Measurements from ENCODE around the gene PXT1.
"Not testable (repeated sequence)": the region's sequence is repeated elsewhere in the genome, so short reads cannot be mapped to it uniquely, and the experiment has no call there.

PXT1 gene, protein sequence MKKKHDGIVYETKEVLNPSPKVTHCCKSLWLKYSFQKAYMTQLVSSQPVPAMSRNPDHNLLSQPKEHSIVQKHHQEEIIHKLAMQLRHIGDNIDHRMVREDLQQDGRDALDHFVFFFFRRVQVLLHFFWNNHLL

DNA sequence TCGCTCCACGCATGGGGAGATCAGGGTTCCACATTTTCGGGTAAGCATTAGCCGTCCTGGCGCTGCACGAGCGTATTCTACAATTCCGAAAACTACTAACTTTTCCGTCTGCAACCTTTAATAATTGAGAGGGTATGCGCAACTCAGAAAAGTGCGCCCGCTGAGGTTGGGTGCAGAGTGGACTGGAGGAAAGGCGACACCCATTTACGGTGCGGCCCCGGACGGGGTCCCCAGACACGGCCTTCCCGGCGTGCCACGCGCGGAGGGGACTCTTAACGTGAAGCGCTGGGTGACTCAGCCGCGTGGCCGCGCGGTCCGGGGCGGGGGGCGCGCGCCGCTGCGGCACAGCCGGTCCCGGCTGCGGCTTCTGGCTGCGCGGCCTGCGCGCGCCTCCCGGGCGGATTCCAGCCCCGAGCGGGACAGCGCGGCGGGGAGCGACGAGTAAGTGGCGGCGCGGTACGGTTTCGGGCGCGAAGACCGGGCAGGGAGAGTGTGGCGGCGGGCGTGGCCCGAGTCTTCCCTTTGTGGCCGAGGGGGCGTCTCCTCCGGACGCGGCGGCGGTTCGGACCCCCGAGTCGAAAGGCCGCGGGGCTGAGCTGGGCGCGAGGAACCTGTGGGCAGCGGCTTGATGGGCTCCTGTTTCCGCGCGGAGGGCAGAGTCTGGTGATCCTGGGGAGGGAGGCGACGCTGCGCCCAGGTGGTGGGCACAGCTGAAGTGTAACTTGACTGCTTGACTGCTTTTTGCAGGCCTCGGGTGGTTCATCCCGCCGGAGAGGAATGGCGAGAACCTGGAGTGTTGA lies at the start of gene PXT1, which contains the start of gene KCTD20:
Gene PXT1, minus strand, starts transcription at position 184 of the 800 bp plus-strand sequence. CDS start 16,772 bp downstream, outside the sequence.
Gene KCTD20, plus strand, starts transcription at position 330 of the 800 bp plus-strand sequence. CDS start 27,098 bp downstream, outside the sequence.
- DNase-seq, result peak; percentile 83

DNA sequence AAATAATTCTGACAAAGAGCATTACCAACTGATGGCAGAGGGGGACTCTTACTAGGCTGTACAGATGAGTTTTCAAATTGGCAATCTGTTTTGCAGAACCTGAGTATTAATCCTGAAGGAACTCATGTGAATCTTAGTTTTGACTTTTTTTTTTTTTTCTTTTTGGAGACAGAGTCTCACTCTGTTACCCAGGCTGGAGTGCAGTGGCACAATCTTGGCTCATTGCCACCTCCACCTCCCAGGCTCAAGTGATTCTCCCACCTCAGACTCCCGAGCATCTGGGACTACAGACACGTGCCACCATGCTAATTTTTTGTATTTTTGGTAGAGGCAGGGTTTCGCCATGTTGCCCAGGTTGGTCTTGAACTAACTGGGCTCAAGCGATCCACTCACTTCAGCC lies 49.4 kb upstream of the PXT1 start:
- no peak for DNase-seq

DNA sequence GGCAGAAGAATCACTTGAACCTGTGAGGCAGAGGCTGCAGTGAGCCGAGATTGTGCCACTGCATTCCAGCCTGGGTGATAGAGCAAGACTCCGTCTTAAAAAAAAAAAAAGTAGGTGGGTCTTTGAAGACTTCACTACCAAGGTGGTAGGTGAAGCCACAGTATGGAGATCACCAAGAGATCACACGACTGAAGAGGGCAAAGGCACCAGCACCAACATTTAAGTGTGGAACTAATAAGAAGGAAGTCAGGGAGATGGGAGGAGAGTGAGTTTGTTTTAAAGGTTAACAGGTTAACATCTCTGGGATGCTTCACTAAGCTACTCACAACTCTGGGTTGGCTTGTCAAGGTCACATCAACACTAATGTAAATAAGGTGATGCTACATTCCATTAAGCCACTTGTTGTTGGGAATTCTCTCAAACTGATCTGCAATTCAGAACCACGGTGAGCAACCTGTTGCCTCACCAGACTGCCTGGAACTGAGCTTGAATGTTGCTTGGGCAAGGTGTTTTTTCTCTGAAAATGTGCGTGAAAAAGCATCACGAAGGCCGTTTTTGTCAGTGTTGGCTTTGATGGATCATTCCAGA lies 48.8 kb upstream of the PXT1 start:
- no peak for DNase-seq

DNA sequence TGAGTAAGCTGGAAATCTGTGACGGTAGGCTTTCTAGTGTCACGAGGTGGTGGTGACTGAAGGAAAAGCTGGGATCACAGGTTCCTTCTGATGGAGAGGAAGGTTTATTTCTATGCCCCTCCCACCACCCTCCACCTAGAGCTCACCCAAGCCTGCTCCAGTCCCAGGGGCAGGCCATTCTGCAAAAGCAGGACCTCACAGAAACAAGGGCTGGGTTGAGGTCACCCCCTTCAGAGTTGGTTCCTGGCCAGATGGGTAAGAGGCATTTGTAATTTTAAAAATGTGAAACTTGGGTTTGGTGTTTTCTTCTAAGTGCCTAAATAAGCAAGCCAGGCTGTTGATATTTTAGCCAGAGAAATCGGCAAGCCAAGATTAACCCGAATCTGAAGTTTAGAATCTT lies 46.8 kb upstream of the PXT1 start:
- DNase-seq, result no peak

DNA sequence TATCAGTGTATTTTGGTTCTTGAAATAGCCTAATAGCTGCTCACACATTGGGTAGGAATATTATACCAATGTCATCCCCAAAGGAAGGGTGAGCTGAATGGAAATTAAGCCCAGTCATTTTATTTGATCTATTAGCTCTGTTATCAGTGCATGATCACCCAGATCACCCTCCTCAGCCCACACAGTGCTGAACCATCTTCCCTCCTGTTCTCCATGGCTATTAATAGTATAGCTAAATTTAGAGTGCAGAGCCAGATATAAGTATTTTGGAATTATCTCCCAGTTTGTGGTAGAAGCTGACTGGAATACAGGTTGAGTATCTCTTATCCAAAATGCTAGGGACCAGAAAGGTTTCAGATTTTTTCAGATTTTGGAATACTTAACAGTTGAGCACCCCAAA lies 45.6 kb upstream of the PXT1 start:
- DNase-seq, result no peak

DNA sequence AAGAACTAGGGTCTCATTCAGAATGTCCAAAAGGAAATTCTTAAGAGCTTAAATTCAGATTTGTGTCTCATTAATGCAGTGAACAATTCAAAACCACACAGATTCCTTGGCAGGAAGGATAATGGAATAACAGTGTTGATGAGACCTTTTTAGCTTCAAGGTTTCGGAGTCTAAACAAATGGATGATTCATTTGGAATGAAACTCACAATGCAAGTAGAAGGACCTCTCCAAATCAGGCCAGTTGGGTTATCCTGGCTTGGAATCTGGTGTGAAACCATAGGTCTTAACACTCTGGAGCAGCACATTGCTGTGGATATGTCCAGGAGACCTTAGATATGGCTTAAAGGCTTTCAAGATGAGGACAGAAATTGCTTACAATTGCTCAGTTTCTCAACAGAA lies 45.0 kb upstream of the PXT1 start:
- no peak for DNase-seq

DNA sequence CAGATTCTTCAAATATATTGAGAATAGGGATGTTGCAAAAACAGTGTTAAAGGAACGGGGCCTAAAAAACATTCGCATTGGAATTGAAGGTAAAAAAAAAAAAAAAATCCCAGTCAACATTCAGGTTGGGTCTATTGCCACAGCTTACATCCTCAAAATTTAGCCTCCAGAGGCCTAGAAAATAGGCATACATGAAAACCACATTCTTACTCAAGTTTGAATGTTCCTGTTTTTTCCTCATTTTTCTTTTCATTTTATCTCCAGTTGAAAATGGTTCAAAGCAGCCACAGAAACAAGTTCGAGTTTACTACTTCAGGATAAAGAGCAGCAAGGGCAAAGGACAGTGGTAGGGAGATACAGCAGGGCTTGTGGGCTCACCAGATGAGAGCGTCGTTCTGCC lies 42.1 kb upstream of the PXT1 start:
- DNase-seq, result no peak

DNA sequence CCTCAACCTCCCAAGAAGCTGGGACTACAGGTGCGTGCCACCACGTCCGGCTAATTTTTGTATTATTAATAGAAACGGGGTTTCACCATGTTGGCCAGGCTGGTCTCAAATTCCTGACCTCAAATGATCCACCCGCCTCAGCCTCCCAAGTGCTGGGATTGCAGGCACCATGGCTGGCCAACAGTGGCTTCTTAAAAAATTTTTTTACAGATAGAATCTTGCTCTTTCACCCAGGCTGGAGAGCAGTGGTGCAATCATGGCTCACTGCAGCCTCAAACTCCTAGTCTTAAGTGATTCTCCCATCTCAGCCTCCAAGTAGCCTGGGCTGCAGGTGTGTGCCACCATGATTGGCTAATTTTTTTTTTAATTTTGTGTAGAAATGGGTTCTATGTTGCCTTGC lies 40.7 kb upstream of the PXT1 start:
- not testable (repeated sequence) for DNase-seq

DNA sequence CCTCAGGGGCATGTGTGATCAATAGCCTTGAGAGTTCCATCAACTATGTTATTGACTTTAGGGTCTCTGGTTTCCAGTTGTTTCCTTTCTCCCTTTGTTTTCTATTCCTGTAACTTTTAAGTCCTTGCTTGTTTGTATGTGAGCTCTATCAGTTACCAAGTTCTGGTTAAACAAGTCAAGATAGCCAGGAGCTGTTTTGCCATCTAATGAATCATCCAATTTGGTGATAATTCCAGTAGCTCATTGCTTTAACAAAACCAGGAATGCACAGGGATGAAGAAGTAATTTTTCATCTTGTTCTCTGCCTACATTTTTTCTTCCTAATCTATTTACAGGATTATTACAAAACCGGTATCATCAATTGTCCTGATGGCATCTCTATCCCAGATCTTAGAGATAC lies 36.6 kb upstream of the PXT1 start:
- DNase-seq, result no peak

DNA sequence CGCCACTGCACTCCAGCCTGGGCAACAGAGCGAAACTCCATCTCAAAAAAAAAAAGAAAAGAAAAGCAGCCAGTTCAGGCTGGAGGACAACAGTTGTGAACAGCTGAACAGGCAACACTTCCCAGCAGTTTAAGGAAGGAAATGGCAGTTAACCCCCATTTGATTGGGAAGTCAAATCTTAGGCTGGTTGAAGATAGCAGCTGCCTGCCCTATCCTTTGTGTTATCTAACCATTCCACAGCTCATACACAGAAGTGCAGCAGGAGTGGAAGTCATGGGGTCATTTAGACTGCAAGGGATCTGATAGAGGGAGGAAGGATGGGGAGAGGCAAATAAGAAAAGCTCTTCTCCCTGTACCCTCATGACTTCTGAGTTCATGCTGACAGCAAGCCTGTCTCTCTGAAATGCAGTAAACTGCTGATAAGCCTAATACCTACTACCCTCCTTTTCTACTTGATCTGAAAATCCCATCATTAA lies 35.4 kb upstream of the PXT1 start:
- DNase-seq, result no peak

DNA sequence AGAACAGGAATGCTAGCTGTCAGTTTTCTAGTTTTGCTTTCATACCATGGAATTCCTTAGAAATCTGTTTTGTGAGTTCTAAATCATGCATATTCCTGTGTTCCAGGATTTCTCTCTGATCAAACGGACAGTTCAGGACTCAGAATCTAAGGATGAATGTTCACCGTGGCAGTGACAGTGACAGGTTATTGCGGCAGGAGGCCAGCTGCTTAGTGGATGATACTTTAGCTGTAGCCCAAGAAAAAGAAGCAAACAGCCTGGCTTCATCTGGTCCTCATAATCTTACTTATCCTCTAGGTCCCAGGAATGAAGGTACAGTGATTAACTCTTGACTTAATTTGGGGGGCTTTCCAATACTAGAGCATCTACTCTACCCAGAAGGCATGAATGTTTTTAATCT lies 27.3 kb upstream of the PXT1 start:
- DNase-seq, result no peak

DNA sequence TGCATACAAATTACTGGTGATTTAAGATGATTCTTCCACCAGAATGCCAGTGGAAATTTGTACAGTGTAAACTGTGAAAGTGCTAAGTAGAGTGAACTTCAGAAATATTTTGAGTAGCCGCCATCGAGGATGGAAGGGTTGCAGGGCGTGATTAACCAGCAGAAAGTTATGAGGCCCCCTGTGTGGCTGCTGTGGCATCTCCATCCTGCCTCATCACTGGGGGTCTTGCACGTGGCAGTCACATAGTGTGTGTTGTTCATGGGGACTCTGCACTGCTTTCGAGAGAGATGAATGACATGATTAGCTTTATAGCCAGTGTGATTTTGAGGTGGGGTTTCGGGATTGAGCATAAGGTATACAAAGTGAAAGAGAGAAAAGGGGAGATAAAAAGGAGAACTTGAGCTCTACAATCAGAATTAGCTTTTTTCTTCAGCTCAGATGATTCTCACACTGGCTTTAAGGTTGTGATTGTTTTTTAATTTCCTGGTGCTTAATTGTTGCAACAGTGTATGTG lies 26.6 kb upstream of the PXT1 start:
- DNase-seq, result no peak

DNA sequence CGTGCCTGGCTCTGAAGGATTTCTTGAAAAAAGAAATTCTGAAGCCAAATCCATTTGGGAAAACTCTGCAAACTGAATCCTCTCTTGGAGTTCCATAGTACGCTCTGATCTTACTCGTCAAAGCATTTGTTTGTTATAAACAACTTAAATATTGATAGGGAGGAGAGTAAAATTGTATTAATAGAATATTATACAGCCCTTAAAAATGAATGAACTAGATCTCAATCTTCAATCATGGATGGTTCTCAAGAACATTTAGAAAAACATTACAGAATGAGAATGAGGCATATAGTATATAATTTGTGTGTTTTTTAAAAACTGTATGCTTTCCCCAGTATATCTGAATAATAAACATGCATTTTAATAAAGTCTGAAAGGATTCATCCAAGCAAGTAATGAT lies 25.0 kb upstream of the PXT1 start:
- DNase-seq, result no peak

DNA sequence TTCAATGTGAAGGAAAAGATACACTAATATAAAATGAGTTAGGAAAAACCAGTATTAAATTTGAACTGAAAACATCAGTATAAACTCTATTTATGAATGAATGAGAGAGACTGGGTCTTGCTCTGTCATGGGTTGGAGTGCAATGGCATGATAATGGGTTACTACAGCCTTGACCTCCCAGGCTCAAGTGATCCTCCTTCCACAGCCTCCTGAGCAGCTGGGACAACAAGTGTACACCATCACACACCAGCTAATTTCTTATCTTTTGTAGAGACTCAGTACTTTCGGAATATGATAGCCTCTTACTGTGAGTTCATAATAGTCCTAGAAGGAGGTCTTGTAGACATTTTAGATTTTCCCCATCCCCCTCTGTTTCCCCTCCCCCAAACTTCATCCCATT lies 21.6 kb upstream of the PXT1 start:
- no peak for DNase-seq

DNA sequence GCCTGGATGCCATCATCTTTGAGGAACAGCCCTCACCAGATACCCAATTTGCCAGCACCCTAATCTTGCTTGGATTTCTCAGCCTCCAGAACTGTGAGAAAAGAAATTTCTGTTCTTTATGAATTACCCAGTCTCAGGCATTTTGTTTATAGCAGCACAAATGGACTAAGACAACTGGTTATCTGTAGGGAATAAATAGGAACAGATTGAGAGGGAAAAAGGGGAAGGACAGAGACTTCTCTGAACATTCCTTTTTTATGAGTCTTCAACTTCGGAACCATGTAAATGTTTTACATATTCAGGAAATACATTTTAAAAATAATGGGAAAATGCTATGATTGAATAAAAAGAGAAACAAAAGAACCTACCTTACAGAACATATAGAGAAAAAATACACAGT lies 21.0 kb upstream of the PXT1 start:
- no peak for DNase-seq

DNA sequence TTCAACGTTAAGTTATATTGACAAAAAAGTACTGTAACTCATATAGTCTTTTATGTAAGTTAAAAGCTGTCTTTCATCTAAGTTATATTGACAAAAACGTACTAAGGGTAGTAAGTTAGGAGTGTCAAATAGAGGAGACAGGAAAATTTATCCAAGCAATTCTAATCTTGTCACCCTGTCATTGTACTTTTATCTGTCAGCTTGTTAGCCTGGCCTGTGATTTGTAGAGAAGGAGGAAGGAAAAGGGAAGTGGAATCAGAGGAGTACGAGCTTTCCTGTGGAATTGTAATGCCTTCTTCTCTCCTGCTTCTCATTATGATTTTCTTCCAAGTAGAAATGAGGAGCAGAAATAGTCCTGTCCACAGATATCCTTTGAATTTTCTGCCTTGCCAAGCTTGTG lies 19.0 kb upstream of the PXT1 start:
- no peak for DNase-seq

DNA sequence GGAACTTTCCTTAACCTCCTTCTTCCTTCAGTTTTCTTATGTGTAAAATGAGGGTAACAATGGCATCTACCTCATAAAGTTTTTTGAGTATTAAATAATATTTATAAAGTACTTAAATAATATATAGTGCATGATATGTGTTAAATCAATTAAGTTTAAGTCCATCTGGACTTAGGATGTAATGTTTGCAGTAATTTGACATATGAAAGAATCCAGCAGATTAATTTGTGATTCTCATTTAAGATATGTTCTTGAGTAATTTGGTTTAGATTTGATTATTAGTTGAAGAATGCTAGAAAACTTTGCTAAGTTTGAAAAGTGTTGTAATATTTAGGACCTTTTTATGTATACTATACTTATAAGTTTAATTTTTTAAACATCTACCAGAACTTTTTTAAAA lies 18.3 kb upstream of the PXT1 start:
- DNase-seq, result no peak

DNA sequence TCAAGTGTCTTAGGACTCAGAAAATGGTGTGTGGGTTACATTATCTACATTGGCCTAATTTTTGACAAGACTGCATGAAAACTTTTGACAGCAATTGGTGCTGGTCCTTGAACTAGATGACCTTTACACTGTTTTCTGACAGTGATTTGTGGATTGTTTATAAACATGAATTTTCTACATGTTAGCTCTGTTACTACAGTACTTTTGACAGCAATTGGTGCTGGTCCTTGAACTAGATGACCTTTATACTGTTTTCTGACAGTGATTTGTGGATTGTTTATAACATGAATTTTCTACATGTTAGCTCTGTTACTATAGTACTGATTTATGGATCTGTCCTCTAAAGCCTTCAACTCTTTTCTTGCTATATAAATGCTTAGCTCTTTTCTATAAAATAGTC lies 16.8 kb upstream of the PXT1 start:
- no peak for DNase-seq

DNA sequence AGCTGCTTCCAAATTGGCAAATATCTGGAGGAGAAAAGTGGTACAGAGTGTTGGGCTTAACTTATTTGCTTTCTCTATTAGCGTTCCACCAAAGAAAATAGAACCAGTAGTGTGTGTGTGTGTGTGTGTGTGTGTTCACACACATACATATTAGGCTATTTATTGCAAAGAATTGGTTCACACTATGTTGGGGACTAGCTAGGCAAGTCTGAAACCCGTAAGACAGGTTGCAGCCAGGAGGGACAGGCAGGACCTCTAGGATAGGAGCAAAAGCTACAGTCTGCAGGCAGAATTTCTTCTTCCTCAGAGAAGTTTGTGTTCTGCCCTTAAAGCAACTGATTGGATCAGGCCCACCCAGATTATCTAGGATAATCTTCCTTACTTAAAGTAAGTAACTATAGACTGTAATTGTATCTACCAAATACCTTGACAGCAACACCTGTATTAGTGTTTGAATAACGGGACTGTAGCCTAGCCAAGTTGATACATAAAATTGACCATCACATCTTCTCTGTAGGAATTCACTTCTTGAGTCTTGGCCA lies 12.9 kb upstream of the PXT1 start:
- DNase-seq, result no peak

DNA sequence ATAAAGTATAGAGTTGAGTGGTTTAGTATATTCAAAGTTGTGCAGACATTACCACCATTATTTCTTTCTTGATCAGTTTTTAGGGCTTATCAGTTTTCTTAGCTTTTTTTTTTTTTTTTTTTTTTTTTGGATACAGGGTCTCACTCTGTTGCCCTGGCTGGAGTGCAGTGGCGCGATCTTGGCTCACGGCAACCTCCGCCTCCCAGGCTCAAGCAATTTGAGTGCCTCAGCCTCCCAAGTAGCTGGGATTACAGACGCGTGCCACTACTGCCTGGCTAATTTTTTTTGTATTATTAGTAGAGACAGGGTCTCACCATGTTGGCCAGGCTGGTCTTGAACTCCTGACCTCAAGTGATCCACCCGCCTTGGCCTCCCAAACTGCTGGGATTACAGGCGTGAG lies 10.2 kb upstream of the PXT1 start:
- not testable (repeated sequence) for DNase-seq

DNA sequence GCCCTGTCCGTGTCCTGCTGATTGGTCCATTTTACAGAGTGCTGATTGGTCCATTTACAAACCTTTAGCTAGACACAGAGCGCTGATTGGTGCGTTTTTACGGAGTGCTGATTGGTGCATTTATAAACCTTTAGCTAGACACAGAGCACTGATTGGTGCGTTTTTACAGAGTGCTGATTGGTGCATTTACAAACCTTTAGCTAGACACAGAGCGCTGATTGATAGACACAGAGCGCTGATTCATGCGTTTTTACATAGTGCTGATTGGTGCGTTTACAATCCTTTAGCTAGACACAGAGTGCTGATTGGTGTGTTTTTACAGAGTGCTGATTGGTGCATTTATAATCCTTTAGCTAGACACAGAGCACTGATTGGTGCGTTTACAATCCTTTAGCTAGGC lies 6.5 kb upstream of the PXT1 start:
- not testable (repeated sequence) for DNase-seq

DNA sequence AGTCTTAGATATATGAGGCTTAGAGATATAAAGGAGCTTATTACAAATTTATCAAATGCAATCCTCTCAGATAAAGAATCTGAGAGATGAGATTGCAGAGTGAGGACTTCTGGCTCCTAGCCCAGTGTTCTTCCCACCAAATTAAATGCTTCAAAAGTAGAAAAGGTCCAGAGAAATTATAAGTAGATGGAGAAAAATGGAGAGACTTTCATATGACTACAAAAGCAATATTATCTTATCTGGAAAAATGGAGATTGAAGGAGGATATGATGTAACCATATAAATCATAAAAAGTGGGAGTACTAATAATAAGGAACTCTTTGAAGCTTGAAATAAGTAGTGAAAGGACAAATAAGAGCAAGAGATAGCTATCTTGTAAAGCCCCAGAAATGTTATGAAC lies 3.0 kb upstream of the PXT1 start:
- DNase-seq, result no peak

DNA sequence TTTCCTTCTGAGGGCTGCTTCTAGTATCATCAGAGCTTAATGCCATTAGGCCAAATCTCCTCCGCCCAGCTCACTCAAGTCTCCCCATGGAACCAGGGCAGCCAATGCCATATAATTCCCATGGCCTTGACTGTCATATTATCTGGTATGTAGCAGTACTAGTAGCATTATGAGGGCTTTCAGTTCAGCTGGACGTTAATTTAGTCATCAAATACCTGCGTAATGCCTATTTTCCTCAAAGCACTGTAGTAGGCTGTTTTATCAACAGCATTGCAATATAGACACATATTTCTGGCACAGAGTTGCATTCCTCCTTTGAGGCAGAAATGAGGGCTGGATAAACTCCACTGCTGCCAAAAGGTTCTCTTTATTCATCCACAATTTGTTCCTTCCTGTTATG lies 1.8 kb upstream of the PXT1 start:
- no peak for DNase-seq

Data from stimulated activated CD4-positive, alpha-beta T cell treated with anti-CD3 and anti-CD28 coated beads, Interleukin-12 subunit alpha, Interleukin-12 subunit beta, amount 100 ng/mL, for 4 hours (primary cell).